Lower leg skin (tissue), 3 donors: ENCODE data around the gene PNKD.

Experiments
- POLR2A ChIP-seq, 2 donors: fragments of 450-650 bp; IDR thresholded peaks; one replicate each; pipeline ENCODE4 v1.6.1; 2016 to 2017; ENCODE audit warnings: antibody characterized with exemption in 2 of 2, mild to moderate bottlenecking in 1 of 2, moderate library complexity in 1 of 2
- TF ChIP-seq, protein P1 (sequence below), 3 donors: fragments of 450-650 bp; IDR thresholded peaks; one replicate each; pipeline ENCODE4 v1.5.1; 2016; ENCODE audit warnings: antibody characterized with exemption in 3 of 3, mild to moderate bottlenecking in 3 of 3, moderate library complexity in 2 of 3

DNA sequence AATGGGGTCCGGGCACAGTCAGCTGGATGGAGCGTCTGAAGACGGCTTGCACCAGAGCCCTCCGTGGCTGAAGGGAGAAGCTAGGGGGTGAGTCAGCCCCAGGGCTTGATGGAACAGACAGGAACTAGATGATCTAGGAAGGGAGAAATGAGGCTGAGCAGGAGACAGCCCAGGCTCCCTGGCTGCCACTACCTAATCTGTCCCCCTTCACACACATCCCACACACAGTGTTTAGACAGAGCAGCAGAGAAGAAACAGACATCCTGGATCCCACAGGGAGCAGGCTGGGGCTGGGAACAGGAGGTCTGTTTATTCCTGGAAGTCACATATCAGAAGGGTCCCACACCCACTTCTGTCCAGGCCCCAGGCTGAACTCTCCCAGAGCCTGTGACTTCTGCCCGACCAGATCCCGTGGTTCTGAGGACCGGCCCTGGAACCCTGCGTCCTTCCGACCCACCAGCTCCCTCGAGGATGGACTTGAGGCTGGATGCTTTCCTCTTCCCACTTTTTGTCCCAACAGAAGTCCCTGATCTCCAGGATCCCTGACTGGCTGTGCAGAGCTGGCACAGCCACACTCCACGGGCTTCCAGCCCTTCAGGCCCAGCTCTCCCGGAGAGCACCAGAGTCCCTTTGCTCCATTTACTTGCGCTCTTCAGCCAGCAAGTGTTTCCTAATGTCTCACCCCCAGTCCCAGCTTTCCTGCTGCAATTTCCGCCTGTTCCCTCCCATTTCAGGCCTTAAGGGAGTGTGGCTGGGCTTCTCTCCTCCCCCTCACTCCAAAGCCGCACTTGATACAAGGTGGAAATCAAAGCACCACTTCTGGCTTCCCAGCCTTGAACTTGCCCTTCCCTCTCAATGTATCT, 11.0 kb upstream of the PNKD start:
- TF ChIP-seq, protein P1, sequence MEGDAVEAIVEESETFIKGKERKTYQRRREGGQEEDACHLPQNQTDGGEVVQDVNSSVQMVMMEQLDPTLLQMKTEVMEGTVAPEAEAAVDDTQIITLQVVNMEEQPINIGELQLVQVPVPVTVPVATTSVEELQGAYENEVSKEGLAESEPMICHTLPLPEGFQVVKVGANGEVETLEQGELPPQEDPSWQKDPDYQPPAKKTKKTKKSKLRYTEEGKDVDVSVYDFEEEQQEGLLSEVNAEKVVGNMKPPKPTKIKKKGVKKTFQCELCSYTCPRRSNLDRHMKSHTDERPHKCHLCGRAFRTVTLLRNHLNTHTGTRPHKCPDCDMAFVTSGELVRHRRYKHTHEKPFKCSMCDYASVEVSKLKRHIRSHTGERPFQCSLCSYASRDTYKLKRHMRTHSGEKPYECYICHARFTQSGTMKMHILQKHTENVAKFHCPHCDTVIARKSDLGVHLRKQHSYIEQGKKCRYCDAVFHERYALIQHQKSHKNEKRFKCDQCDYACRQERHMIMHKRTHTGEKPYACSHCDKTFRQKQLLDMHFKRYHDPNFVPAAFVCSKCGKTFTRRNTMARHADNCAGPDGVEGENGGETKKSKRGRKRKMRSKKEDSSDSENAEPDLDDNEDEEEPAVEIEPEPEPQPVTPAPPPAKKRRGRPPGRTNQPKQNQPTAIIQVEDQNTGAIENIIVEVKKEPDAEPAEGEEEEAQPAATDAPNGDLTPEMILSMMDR (IDR thresholded peaks at IDR 0.05), result no peak
- no peak for TF ChIP-seq POLR2A (IDR thresholded peaks at IDR 0.05)
